Tibial nerve (tissue), 4 donors: ENCODE results near the gene FGGY. TPM values are rescaled to one million over a fixed set of nuclear protein-coding genes. Genes with fewer than 3 reads are reported as not detected.
A peak's percentile ranks its signal among the peaks of the same experiment; 100 is the strongest.

ENCODE experiments used
- DNase-seq, 2 donors: peaks; one replicate each; pipeline ENCODE4 v3.0.0-alpha.2; 2019; ENCODE audit warnings: low spot score in 2 of 2
- H3K27ac ChIP-seq, 4 donors: fragments of 200-600 bp; sonication (generic) in 3 of 4; one replicate each; pipeline ENCODE4 v1.5.1; 2017 to 2019; ENCODE audit warnings: mild to moderate bottlenecking in 1 of 4
- H3K27me3 ChIP-seq, 2 donors: fragments of 200-600 bp; sonication (generic) in 1 of 2; one replicate each; pipeline versions ENCODE4 v1.5.1 to v1.6.0; 2017 to 2019
- H3K36me3 ChIP-seq, 3 donors: fragments of 200-600 bp; sonication (generic); one replicate each; pipeline ENCODE4 v1.5.1; 2018 to 2019
- H3K4me1 ChIP-seq, 4 donors: fragments of 200-600 bp; sonication (generic) in 3 of 4; one replicate each; pipeline ENCODE4 v1.5.1; 2017 to 2019
- H3K4me3 ChIP-seq, 4 donors: fragments of 200-600 bp; sonication (generic) in 3 of 4; one replicate each; pipeline ENCODE4 v1.5.1; 2017 to 2019; ENCODE audit warnings: mild to moderate bottlenecking in 1 of 4, moderate library complexity in 1 of 4
- H3K9me3 ChIP-seq, 4 donors: fragments of 200-600 bp; sonication (generic) in 3 of 4; one replicate each; pipeline ENCODE4 v1.5.1; 2017 to 2019
- CTCF ChIP-seq, 5 experiments: fragments of 200-600 bp in 3 of 5; fragments of 450-650 bp in 2 of 5; sonication (generic) in 3 of 5; IDR thresholded peaks; one replicate each; pipeline ENCODE4 v1.5.1; 2016 to 2019; ENCODE audit warnings: antibody characterized with exemption in 5 of 5, mild to moderate bottlenecking in 3 of 5, moderate library complexity in 2 of 5
- EP300 ChIP-seq, 2 donors: sonication (generic); formaldehyde crosslinking; IDR thresholded peaks; one replicate each; pipeline ENCODE4 v1.6.1; 2017; ENCODE audit warnings: antibody characterized with exemption in 2 of 2, mild to moderate bottlenecking in 1 of 2
- POLR2A ChIP-seq, 2 donors: fragments of 450-650 bp; IDR thresholded peaks; one replicate each; pipeline ENCODE4 v1.6.1; 2017; ENCODE audit warnings: antibody characterized with exemption in 2 of 2, mild to moderate bottlenecking in 2 of 2, moderate library complexity in 2 of 2
- WGBS, 2 donors: methylation state at CpG; one replicate each; pipeline ENCODE4 v1.1.5; 2018; 5-methylcytosine and 5-hydroxymethylcytosine counted together
- total RNA-seq, 4 donors: library from RNA; depleted of rRNA; stranded (reverse); fragments of >200 nt; gene quantifications; one replicate each; pipeline ENCODE4 v1.1.0, GENCODE V29; 2016

FGGY gene
- total RNA-seq, 4 donors from 2014 or later, result 27.0 to 40.6 (median 32.9) TPM

GRCh38 chr1:59393211-59394180 is 96.6 kb downstream of the FGGY start:
- H3K4me1 ChIP-seq, result peaks cover 0 to 44% (median 25%) of the 10 kb centered on the region in 4 donors
- peak overlapping the region; percentile 76 to 92 (median 89) for H3K27ac ChIP-seq
- no peak overlapping the region for H3K4me3 ChIP-seq
- no peaks in the 10 kb centered on the region for H3K27me3 ChIP-seq
- no peaks in the 10 kb centered on the region for H3K36me3 ChIP-seq
- peak; percentile 66 to 84 for DNase-seq
- H3K9me3 ChIP-seq, result no peaks in the 10 kb centered on the region
- WGBS, 2 donors, result 12 to 14% methylated on average over 7 of the region's 7 CpGs
- TF ChIP-seq CTCF (IDR thresholded peaks at IDR 0.05) (no peak), EP300 (IDR thresholded peaks at IDR 0.05) (peak in 1 of 2 donors; percentile 86)

- WGBS, 2 donors, result 69 to 71% methylated on average over 6 of the region's 6 CpGs
- Histone ChIP-seq H3K9me3 (no peaks in the 10 kb centered on the region), H3K4me1 (peaks cover 0 to 44% (median 25%) of the 10 kb centered on the region in 4 donors), H3K4me3 (no peak overlapping the region), H3K27me3 (no peaks in the 10 kb centered on the region), H3K36me3 (no peaks in the 10 kb centered on the region), H3K27ac (peak overlapping the region in 3 of 4 donors; percentile 76 to 92 (median 90))
- DNase-seq, result no peak
- TF ChIP-seq EP300 (IDR thresholded peaks at IDR 0.05) (no peak), CTCF (IDR thresholded peaks at IDR 0.05) (no peak), POLR2A (IDR thresholded peaks at IDR 0.05) (no peak)
Observed at GRCh38 chr1:59394706-59395425, 98.0 kb downstream of the FGGY start.

GRCh38 chr1:59396387-59396786 is 99.5 kb downstream of the FGGY start:
- peak overlapping the region in 1 of 4 donors; percentile 92 for H3K27ac ChIP-seq
- TF ChIP-seq EP300 (IDR thresholded peaks at IDR 0.05) (no peak), POLR2A (IDR thresholded peaks at IDR 0.05) (no peak), CTCF (IDR thresholded peaks at IDR 0.05) (no peak)
- WGBS, 2 donors, result 90 to 97% methylated on average over 1 of the region's 1 CpG

GRCh38 chr1:59397139-59397858 is 100.4 kb downstream of the FGGY start:
- TF ChIP-seq POLR2A (IDR thresholded peaks at IDR 0.05) (no peak), EP300 (IDR thresholded peaks at IDR 0.05) (no peak), CTCF (IDR thresholded peaks at IDR 0.05) (no peak)
- Histone ChIP-seq H3K27ac (no peak overlapping the region), H3K4me1 (peaks cover 0 to 32% (median 24%) of the 10 kb centered on the region in 4 donors), H3K9me3 (no peaks in the 10 kb centered on the region), H3K4me3 (no peak overlapping the region), H3K27me3 (no peaks in the 10 kb centered on the region), H3K36me3 (no peaks in the 10 kb centered on the region)
- DNase-seq, result no peak
- 75 to 80% methylated on average over 7 of the region's 7 CpGs for WGBS, 2 donors

More at GRCh38 chr1:59396387-59396786, 99.5 kb downstream of the FGGY start:
- Histone ChIP-seq H3K4me3 (no peak overlapping the region), H3K9me3 (no peaks in the 10 kb centered on the region), H3K4me1 (peaks cover 0 to 42% (median 25%) of the 10 kb centered on the region in 4 donors), H3K27me3 (no peaks in the 10 kb centered on the region), H3K36me3 (no peaks in the 10 kb centered on the region)
- DNase-seq, result no peak
